GM12878 (cell line): ENCODE data around the gene PHF3. TPM values are rescaled to one million over a fixed set of nuclear protein-coding genes. Genes with fewer than 3 reads are reported as not detected.

ENCODE experiments used
- ATAC-seq: fragments of 200-7000 bp; cut with Tn5 transposase; 3 replicates; pipeline ENCODE4 v1.9.1; 2020; ENCODE audit warnings: mild to moderate bottlenecking, moderate library complexity
- BruUV-seq: library from RNA; stranded (reverse); fragments of 400-500 nt; replicated peaks from 2 replicates; lab custom pipeline; 2021; lab: Mats Ljungman, UMichigan
- CTCF ChIA-PET: fragments of 300-600 bp; sonication (Branson Sonifier 250); formaldehyde crosslinking; extraction: SDS; loops from one replicate; lab custom pipeline; 2021; ENCODE audit warnings: inconsistent platforms; lab: Yijun Ruan, JAX
- POLR2A ChIA-PET: fragments of 350-600 bp; formaldehyde crosslinking; extraction: SDS; loops from one replicate; lab custom pipeline; 2021; ENCODE audit warnings: inconsistent platforms; lab: Charles Lee
- RAD21 ChIA-PET: fragments of 300-600 bp; sonication (Branson Sonifier 250); formaldehyde crosslinking; loops from one replicate; lab custom pipeline; 2023; ENCODE audit warnings: antibody characterized with exemption; ENCODE audit not compliant: unreplicated experiment; lab: Charles Lee
- SMC1A ChIA-PET: fragments of 300-600 bp; sonication (Branson Sonifier 250); formaldehyde crosslinking; loops from one replicate; lab custom pipeline; 2023; ENCODE audit not compliant: unreplicated experiment, uncharacterized antibody; lab: Charles Lee
- DNase-seq: peaks from one replicate; pipeline ENCODE4 v3.0.0-alpha.2; 2011; ENCODE audit warnings: low read depth, low spot score
- FAIRE-seq: peaks from 3 replicates; lab custom pipeline; 2011; peaks lifted over from hg19 to GRCh38; lab: Jason Lieb, UNC
- H2AFZ ChIP-seq: 2 replicates; pipeline ENCODE4 v1.6.0; 2011; ENCODE audit warnings: low read depth, low read length, control low read depth; ENCODE audit not compliant: control insufficient read depth
- H3K27ac ChIP-seq: 2 replicates; pipeline ENCODE4 v1.5.1; 2011; ENCODE audit warnings: control low read depth; ENCODE audit not compliant: control insufficient read depth, insufficient read depth
- H3K27me3 ChIP-seq, 2 experiments: replicated peaks in 1 of 2; 2 replicates each; pipeline versions ENCODE4 v1.6.0 to v1.6.1; 2011; ENCODE audit warnings: low read length in 1 of 2; ENCODE audit not compliant: control insufficient read depth in 2 of 2, insufficient read depth in 2 of 2
- H3K36me3 ChIP-seq, 2 experiments: 2 replicates each; pipeline ENCODE4 v1.5.1; 2011; ENCODE audit warnings: low read length in 1 of 2; ENCODE audit not compliant: control insufficient read depth in 2 of 2, insufficient read depth in 2 of 2
- H3K4me1 ChIP-seq: 2 replicates; pipeline ENCODE4 v1.6.1; 2011; ENCODE audit warnings: mild to moderate bottlenecking, low read length, moderate library complexity, mixed read lengths; ENCODE audit not compliant: control insufficient read depth, insufficient read depth
- H3K4me2 ChIP-seq: 2 replicates; pipeline ENCODE4 v1.6.0; 2011; ENCODE audit warnings: control low read depth; ENCODE audit not compliant: control insufficient read depth, insufficient read depth
- H3K4me3 ChIP-seq: fragments of 200-600 bp; sonication (generic); 2 replicates; pipeline ENCODE4 v1.5.1; 2016
- H3K79me2 ChIP-seq: 2 replicates; pipeline ENCODE4 v1.6.0; 2011; ENCODE audit warnings: low read length; ENCODE audit not compliant: control insufficient read depth, insufficient read depth
- H3K9ac ChIP-seq: 2 replicates; pipeline ENCODE4 v1.8.0; 2011; ENCODE audit warnings: low read length, control low read depth, mixed read lengths; ENCODE audit not compliant: control insufficient read depth, insufficient read depth
- H3K9me3 ChIP-seq: replicated peaks from 3 replicates; pipeline ENCODE4 v1.5.1; 2011; ENCODE audit warnings: mild to moderate bottlenecking, low read length; ENCODE audit not compliant: control insufficient read depth, insufficient read depth
- H4K20me1 ChIP-seq: 2 replicates; pipeline ENCODE4 v1.6.0; 2011; ENCODE audit not compliant: control insufficient read depth, insufficient read depth
- BCLAF1 ChIP-seq: fragments of 450-650 bp; IDR thresholded peaks from 2 replicates; pipeline ENCODE4 v1.6.1; 2017; ENCODE audit warnings: antibody characterized with exemption, mild to moderate bottlenecking, moderate library complexity
- BHLHE40 ChIP-seq, 2 experiments: fragments of 450-650 bp in 1 of 2; IDR thresholded peaks; 2 replicates each; pipeline ENCODE4 v1.6.1; 2011 to 2017; ENCODE audit warnings: low read depth in 2 of 2, borderline replicate concordance in 1 of 2, improper control_type of control experiment in 1 of 2, low read length in 1 of 2, mild to moderate bottlenecking in 1 of 2
- GATAD2B ChIP-seq: fragments of 450-650 bp; conservative IDR thresholded peaks from 2 replicates; pipeline ENCODE4 v1.6.1; 2017; ENCODE audit warnings: low read depth, mild to moderate bottlenecking, moderate library complexity
- MEF2A ChIP-seq: IDR thresholded peaks from 2 replicates; pipeline ENCODE4 v1.6.1; 2011; ENCODE audit warnings: low read depth, mild to moderate bottlenecking, low read length, moderate library complexity; ENCODE audit not compliant: insufficient read depth
- MTA2 ChIP-seq: fragments of 450-650 bp; IDR thresholded peaks from 2 replicates; pipeline ENCODE4 v1.6.1; 2016; ENCODE audit warnings: low read depth, mild to moderate bottlenecking, moderate library complexity
- NR2C2 ChIP-seq: IDR thresholded peaks from 2 replicates; pipeline ENCODE4 v1.6.1; 2011; ENCODE audit warnings: borderline replicate concordance, low read depth; ENCODE audit not compliant: control insufficient read depth, insufficient read length
- RCOR1 ChIP-seq: conservative IDR thresholded peaks from 2 replicates; pipeline ENCODE4 v1.6.1; 2012; ENCODE audit warnings: low read depth, low read length, improper control_type of control experiment
- TARDBP ChIP-seq: IDR thresholded peaks from 2 replicates; pipeline ENCODE4 v1.6.1; 2016; ENCODE audit warnings: borderline replicate concordance
- TBL1XR1 ChIP-seq: IDR thresholded peaks from 2 replicates; pipeline ENCODE4 v1.6.1; 2012; ENCODE audit warnings: low read depth, low read length, improper control_type of control experiment
- TCF12 ChIP-seq: IDR thresholded peaks from 2 replicates; pipeline ENCODE4 v1.6.1; 2011; ENCODE audit warnings: low read depth, mild to moderate bottlenecking, low read length
- WRNIP1 ChIP-seq: IDR thresholded peaks from 2 replicates; pipeline ENCODE4 v1.6.1; 2011; ENCODE audit warnings: low read depth, low read length, improper control_type of control experiment, borderline replicate concordance
- ZBTB33 ChIP-seq: fragments of 450-650 bp; IDR thresholded peaks from 2 replicates; pipeline ENCODE4 v1.6.1; 2017; ENCODE audit warnings: mild to moderate bottlenecking
- WGBS: methylation state at CpG from one replicate; pipeline ENCODE4 v1.1.6; 2016; ENCODE audit warnings: low lambda C conversion rate; ENCODE audit not compliant: insufficient replicate concordance, insufficient coverage; ENCODE audit errors: missing lambda C conversion rate; 5-methylcytosine and 5-hydroxymethylcytosine counted together
- in situ Hi-C: fragments of 300-500 bp; cut with MboI; formaldehyde crosslinking; loops from 9 replicates; pipeline ENCODE4 v1.14.3; 2018; ENCODE audit warnings: mixed read lengths
- intact Hi-C: fragments of 100-400 bp; cut with micrococcal nuclease; formaldehyde crosslinking; loops from one replicate; pipeline ENCODE4 v1.14.2; 2022; ENCODE audit not compliant: unreplicated experiment
- polyA plus RNA-seq, 11 experiments: library from polyadenylated mRNA; depleted of rRNA in 4 of 11; unstranded in 6 of 11; stranded (reverse) in 5 of 11; fragments of >200 nt; fragmentation: Nextera tagmentation in 4 of 11; fragmentation: Illumina TruSeq in 1 of 11; extraction: Ambion mirVana in 4 of 11; extraction: Trizol in 1 of 11; gene quantifications; 1 replicate in 1 of 11; 2 replicates in 10 of 11; pipeline versions ENCODE4 v1.2.1 to v1.2.3, GENCODE V29; 2011 to 2016; ENCODE audit warnings: inconsistent platforms in 2 of 11, missing spikeins in 2 of 11, low read depth in 1 of 11
- total RNA-seq, 4 experiments: library from RNA; depleted of rRNA in 3 of 4; stranded (reverse); fragments of >200 nt in 3 of 4; fragmentation: Illumina TruSeq in 1 of 4; extraction: Trizol in 1 of 4; gene quantifications; 2 replicates each; pipeline versions ENCODE4 v1.2.1 to v1.2.3, GENCODE V29; 2013 to 2021
- TF ChIP-seq, protein P1 (sequence below): IDR thresholded peaks from 2 replicates; pipeline ENCODE4 v1.6.1; 2012; ENCODE audit warnings: improper control_type of control experiment, low read depth, low read length; ENCODE audit not compliant: insufficient replicate concordance

The PHF3 gene
- total and polyA plus RNA-seq, 10 of the 15 experiments (the other 5 are each of a cell fraction or from before 2014, with no cell fraction given): 8.3 to 61.5 (median 26.6) TPM

DNA sequence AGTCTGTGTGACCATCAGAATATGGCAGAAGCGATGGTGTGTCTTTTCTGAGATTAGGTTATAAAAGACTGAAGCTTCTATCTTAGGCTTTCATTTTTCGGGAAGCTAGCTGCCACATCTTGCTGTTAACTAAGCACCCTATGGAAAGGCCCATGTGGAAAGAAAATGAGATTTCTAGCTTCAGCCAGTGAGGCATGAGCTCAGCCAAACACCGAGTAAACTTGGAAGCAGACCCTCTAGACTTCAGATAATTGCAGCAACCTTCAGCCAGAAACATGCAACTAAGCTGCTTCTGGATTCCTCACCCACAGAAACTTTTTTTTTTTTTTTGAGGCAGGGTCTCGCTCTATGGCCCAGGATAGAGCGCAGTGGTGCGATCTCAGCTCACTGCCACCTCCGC is 42.7 kb upstream of the PHF3 start:
- H4K20me1 ChIP-seq: no peaks in the 10 kb centered on the region
- no peak for ATAC-seq
- CTCF ChIA-PET: interaction anchor here (0.7 to 1.2 kb wide), 6 partner anchors 16 to 210 kb away, joined by 3 to 4 read pairs (median 3); no protein-coding TSS in a partner anchor
- TF ChIP-seq WRNIP1 (no peak), TBL1XR1 (no peak), NR2C2 (no peak), TCF12 (no peak), RCOR1 (no peak), TARDBP (no peak), BHLHE40 (IDR thresholded peaks at IDR 0.05; ENCODE audit: borderline replicate concordance in 1 of 2, low read depth in 2 of 2, low read length in 1 of 2) (no peak), GATAD2B (no peak), ZBTB33 (no peak), MTA2 (no peak), BCLAF1 (no peak), MEF2A (no peak)
- TF ChIP-seq, protein P1, sequence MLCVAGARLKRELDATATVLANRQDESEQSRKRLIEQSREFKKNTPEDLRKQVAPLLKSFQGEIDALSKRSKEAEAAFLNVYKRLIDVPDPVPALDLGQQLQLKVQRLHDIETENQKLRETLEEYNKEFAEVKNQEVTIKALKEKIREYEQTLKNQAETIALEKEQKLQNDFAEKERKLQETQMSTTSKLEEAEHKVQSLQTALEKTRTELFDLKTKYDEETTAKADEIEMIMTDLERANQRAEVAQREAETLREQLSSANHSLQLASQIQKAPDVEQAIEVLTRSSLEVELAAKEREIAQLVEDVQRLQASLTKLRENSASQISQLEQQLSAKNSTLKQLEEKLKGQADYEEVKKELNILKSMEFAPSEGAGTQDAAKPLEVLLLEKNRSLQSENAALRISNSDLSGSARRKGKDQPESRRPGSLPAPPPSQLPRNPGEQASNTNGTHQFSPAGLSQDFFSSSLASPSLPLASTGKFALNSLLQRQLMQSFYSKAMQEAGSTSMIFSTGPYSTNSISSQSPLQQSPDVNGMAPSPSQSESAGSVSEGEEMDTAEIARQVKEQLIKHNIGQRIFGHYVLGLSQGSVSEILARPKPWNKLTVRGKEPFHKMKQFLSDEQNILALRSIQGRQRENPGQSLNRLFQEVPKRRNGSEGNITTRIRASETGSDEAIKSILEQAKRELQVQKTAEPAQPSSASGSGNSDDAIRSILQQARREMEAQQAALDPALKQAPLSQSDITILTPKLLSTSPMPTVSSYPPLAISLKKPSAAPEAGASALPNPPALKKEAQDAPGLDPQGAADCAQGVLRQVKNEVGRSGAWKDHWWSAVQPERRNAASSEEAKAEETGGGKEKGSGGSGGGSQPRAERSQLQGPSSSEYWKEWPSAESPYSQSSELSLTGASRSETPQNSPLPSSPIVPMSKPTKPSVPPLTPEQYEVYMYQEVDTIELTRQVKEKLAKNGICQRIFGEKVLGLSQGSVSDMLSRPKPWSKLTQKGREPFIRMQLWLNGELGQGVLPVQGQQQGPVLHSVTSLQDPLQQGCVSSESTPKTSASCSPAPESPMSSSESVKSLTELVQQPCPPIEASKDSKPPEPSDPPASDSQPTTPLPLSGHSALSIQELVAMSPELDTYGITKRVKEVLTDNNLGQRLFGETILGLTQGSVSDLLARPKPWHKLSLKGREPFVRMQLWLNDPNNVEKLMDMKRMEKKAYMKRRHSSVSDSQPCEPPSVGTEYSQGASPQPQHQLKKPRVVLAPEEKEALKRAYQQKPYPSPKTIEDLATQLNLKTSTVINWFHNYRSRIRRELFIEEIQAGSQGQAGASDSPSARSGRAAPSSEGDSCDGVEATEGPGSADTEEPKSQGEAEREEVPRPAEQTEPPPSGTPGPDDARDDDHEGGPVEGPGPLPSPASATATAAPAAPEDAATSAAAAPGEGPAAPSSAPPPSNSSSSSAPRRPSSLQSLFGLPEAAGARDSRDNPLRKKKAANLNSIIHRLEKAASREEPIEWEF: no peak

More for the DNA sequence above, 42.7 kb upstream of the PHF3 start:
- peaks cover 4% of the 10 kb centered on the region for H3K4me1 ChIP-seq
- no peaks in the 10 kb centered on the region for H3K27me3 ChIP-seq
- DNase-seq (no peak), FAIRE-seq (no peak)
- intact Hi-C loops: no loop called here
- H3K4me3 ChIP-seq: no peak overlapping the region
- no peak overlapping the region for H3K27ac ChIP-seq
- WGBS: 63% methylated on average over 7 of the region's 7 CpGs
- SMC1A ChIA-PET: interaction anchor here (0.9 to 2.4 kb wide), 6 partner anchors 16 to 240 kb away, joined by 3 to 10 read pairs (median 6); no protein-coding TSS in a partner anchor
- POLR2A ChIA-PET: no interaction called here
- no peak overlapping the region for H2AFZ ChIP-seq
- no peaks in the 10 kb centered on the region for H3K79me2 ChIP-seq
- H3K4me2 ChIP-seq: no peak overlapping the region
- in situ Hi-C loops: no loop called here
- RAD21 ChIA-PET: interaction anchor here (1.2 to 2.6 kb wide), 2 partner anchors 169 to 241 kb away, joined by 5 to 8 read pairs; no protein-coding TSS in a partner anchor
- H3K9ac ChIP-seq: no peak overlapping the region
- no TSS peak for BruUV-seq
- H3K36me3 ChIP-seq: no peaks in the 10 kb centered on the region
- no peaks in the 10 kb centered on the region for H3K9me3 ChIP-seq
